HepG2 (cell line): Measurements from ENCODE around the gene EPB41L4A. TPM values are rescaled to one million over a fixed set of nuclear protein-coding genes. Genes with fewer than 3 reads are reported as not detected.

ENCODE experiments used
- ATAC-seq: fragments of 200-7000 bp; cut with Tn5 transposase; 3 replicates; pipeline ENCODE4 v1.9.1; 2020; ENCODE audit warnings: mild to moderate bottlenecking, moderate library complexity
- BruUV-seq: library from RNA; stranded (reverse); fragments of 400-500 nt; replicated peaks from 2 replicates; lab custom pipeline; 2021; lab: Mats Ljungman, UMichigan
- CTCF ChIA-PET: fragments of 300-600 bp; formaldehyde crosslinking; extraction: SDS; loops from one replicate; lab custom pipeline; 2021; ENCODE audit warnings: low total read pairs, inconsistent platforms, low intra/inter-chr PET ratio; lab: Yijun Ruan, JAX
- POLR2A ChIA-PET: fragments of 350-600 bp; sonication (Branson Sonifier 250); formaldehyde crosslinking; loops from one replicate; lab custom pipeline; 2020; ENCODE audit warnings: antibody characterized with exemption, inconsistent platforms; lab: Yijun Ruan, JAX
- DNase-seq: peaks from one replicate; pipeline ENCODE4 v3.0.0-alpha.2; 2015; ENCODE audit warnings: low spot score
- FAIRE-seq: peaks from 3 replicates; lab custom pipeline; 2011; peaks lifted over from hg19 to GRCh38; lab: Jason Lieb, UNC
- H2AFZ ChIP-seq: one replicate; pipeline ENCODE4 v1.6.1; 2011; ENCODE audit warnings: low read length, inconsistent platforms
- H3K27ac ChIP-seq: fragments of 300-600 bp; 3 replicates; pipeline ENCODE4 v1.8.0; 2011; ENCODE audit warnings: mixed run types, mild to moderate bottlenecking, mixed read lengths, low read length, inconsistent platforms; ENCODE audit not compliant: insufficient read depth; ENCODE audit errors: extremely low read length
- H3K27me3 ChIP-seq, 2 experiments: fragments of 200-600 bp in 1 of 2; 2 replicates in 1 of 2; 3 replicates in 1 of 2; pipeline versions ENCODE4 v1.6.0 to v1.8.0; 2011; ENCODE audit warnings: low read length in 2 of 2, mild to moderate bottlenecking in 2 of 2, moderate library complexity in 2 of 2, inconsistent platforms in 1 of 2; ENCODE audit not compliant: insufficient read depth in 2 of 2, control insufficient read depth in 1 of 2
- H3K36me3 ChIP-seq, 2 experiments: fragments of 200-600 bp in 1 of 2; replicated peaks in 1 of 2; 2 replicates in 1 of 2; 3 replicates in 1 of 2; pipeline versions ENCODE4 v1.5.1 to v1.8.0; 2011; ENCODE audit warnings: low read length in 2 of 2, inconsistent platforms in 1 of 2; ENCODE audit not compliant: insufficient read depth in 2 of 2, control insufficient read depth in 1 of 2
- H3K4me1 ChIP-seq: 2 replicates; pipeline ENCODE4 v1.5.1; 2012; ENCODE audit warnings: low read length, inconsistent platforms; ENCODE audit not compliant: insufficient read depth
- H3K4me2 ChIP-seq: 2 replicates; pipeline ENCODE4 v1.6.0; 2011; ENCODE audit warnings: low read depth, low read length, inconsistent platforms
- H3K4me3 ChIP-seq, 3 experiments: fragments of 200-600 bp in 1 of 3; sonication (generic), shearing (Covaris generic) in 1 of 3; replicated peaks in 1 of 3; 2 replicates each; pipeline ENCODE4 v1.5.1; 2011 to 2016; ENCODE audit warnings: low read length in 3 of 3, inconsistent platforms in 2 of 3, low read depth in 2 of 3, mild to moderate bottlenecking in 2 of 3, control low read depth in 1 of 3, mixed read lengths in 1 of 3; ENCODE audit not compliant: insufficient read depth in 1 of 3
- H3K79me2 ChIP-seq: one replicate; pipeline ENCODE4 v1.6.1; 2011; ENCODE audit warnings: low read length, inconsistent platforms; ENCODE audit not compliant: insufficient read depth
- H3K9ac ChIP-seq: 2 replicates; pipeline ENCODE4 v1.6.0; 2011; ENCODE audit warnings: mild to moderate bottlenecking, low read depth, low read length, inconsistent platforms; ENCODE audit not compliant: insufficient read depth
- H3K9me3 ChIP-seq: 2 replicates; pipeline ENCODE4 v1.5.1; 2012; ENCODE audit warnings: mild to moderate bottlenecking, low read length
- H4K20me1 ChIP-seq: 2 replicates; pipeline ENCODE4 v1.6.0; 2011; ENCODE audit warnings: inconsistent platforms, mild to moderate bottlenecking, low read length, moderate library complexity; ENCODE audit not compliant: insufficient read depth
- BHLHE40 ChIP-seq: IDR thresholded peaks from 2 replicates; pipeline ENCODE4 v1.6.1; 2011; ENCODE audit warnings: low read length, improper control_type of control experiment
- FOXA1 ChIP-seq, 2 experiments: fragments of 450-650 bp in 1 of 2; sonication (generic) in 1 of 2; formaldehyde crosslinking in 1 of 2; IDR thresholded peaks; 2 replicates each; pipeline versions ENCODE4 v1.4.0 to v1.6.1; 2016 to 2020; ENCODE audit warnings: missing genetic modification reagents in 1 of 2
- FUBP1 ChIP-seq: sonication (generic); formaldehyde crosslinking; IDR thresholded peaks from 2 replicates; pipeline ENCODE4 v1.5.1; 2020; ENCODE audit warnings: missing genetic modification reagents, mild to moderate bottlenecking, borderline replicate concordance
- KAT8 ChIP-seq: IDR thresholded peaks from 2 replicates; pipeline ENCODE4 v1.6.1; 2016; ENCODE audit warnings: missing genetic modification reagents, missing compliant biosample characterization
- KMT2A ChIP-seq: sonication (generic); formaldehyde crosslinking; IDR thresholded peaks from 2 replicates; pipeline ENCODE4 v1.4.0; 2020; ENCODE audit warnings: missing genetic modification reagents
- NFIB ChIP-seq: sonication (generic); formaldehyde crosslinking; IDR thresholded peaks from 2 replicates; pipeline ENCODE4 v1.9.0; 2021; ENCODE audit warnings: missing genetic modification reagents, mild to moderate bottlenecking, borderline replicate concordance
- PHF21A ChIP-seq: sonication (generic); formaldehyde crosslinking; IDR thresholded peaks from 2 replicates; pipeline ENCODE4 v1.5.0; 2020; ENCODE audit warnings: mild to moderate bottlenecking, missing genetic modification reagents
- SIN3B ChIP-seq: fragments of 150-350 bp; IDR thresholded peaks from 2 replicates; pipeline ENCODE4 v1.6.1; 2014; ENCODE audit warnings: low read length
- ZFYVE20 ChIP-seq: sonication (generic); formaldehyde crosslinking; IDR thresholded peaks from 2 replicates; pipeline ENCODE4 v1.8.0; 2023; ENCODE audit warnings: low read depth, mild to moderate bottlenecking, moderate library complexity, missing genetic modification reagents, borderline replicate concordance
- ZNF232 ChIP-seq: sonication (generic); formaldehyde crosslinking; IDR thresholded peaks from 2 replicates; pipeline ENCODE4 v1.4.0; 2020; ENCODE audit warnings: missing genetic modification reagents, borderline replicate concordance
- whole genome bisulfite sequencing: methylation state at CpG from one replicate; pipeline ENCODE4 v1.1.6; 2017; ENCODE audit warnings: low lambda C conversion rate; 5-methylcytosine and 5-hydroxymethylcytosine counted together
- in situ Hi-C: cut with HindIII; loops from 2 replicates; pipeline ENCODE4 v1.10.0; 2017; ENCODE audit warnings: low pct_unique_long_range_greater_than_20kb; ENCODE audit not compliant: extremely low pct_ligation_motif_present
- intact Hi-C: fragments of 100-400 bp; cut with micrococcal nuclease; formaldehyde crosslinking; loops from one replicate; pipeline ENCODE4 v1.10.0; 2022; ENCODE audit not compliant: unreplicated experiment
- polyA plus RNA-seq, 8 experiments: library from polyadenylated mRNA; depleted of rRNA in 3 of 8; stranded (reverse) in 7 of 8; unstranded in 1 of 8; fragments of >200 nt; fragmentation: Illumina TruSeq in 4 of 8; extraction: Trizol in 4 of 8; gene quantifications; 2 replicates each; pipeline versions ENCODE4 v1.2.1 to v1.2.3, GENCODE V29; 2011 to 2016; ENCODE audit warnings: low read depth in 4 of 8, missing spikeins in 1 of 8, mixed read lengths in 1 of 8; ENCODE audit not compliant: insufficient read depth in 1 of 8
- total RNA-seq, 5 experiments: library from RNA; depleted of rRNA; stranded (reverse); fragments of >200 nt; fragmentation: Illumina TruSeq; extraction: Trizol; gene quantifications; 2 replicates each; pipeline ENCODE4 v1.2.3, GENCODE V29; 2016; ENCODE audit warnings: low read depth in 1 of 5
- TF ChIP-seq, protein P1 (sequence below): IDR thresholded peaks from 2 replicates; pipeline ENCODE4 v1.6.1; 2016; ENCODE audit warnings: low read depth, control low read depth

Gene EPB41L4A
- total and polyA plus RNA-seq, 2 of the 13 experiments (the other 11 are each of a cell fraction or from before 2014, with no cell fraction given), result 0.07 TPM; not detected in 1

- H3K27ac ChIP-seq, result no peak overlapping the region
- no TSS peak for BruUV-seq
- H3K36me3 ChIP-seq, result no peaks in the 10 kb centered on the region
- H3K79me2 ChIP-seq, result no peaks in the 10 kb centered on the region
- CTCF ChIA-PET, result no interaction called here
- no peaks in the 10 kb centered on the region for H4K20me1 ChIP-seq
- intact Hi-C loops (no loop called here), in situ Hi-C loops (no loop called here)
- ATAC-seq, result no peak
- no peak for FAIRE-seq
- TF ChIP-seq, protein P1, sequence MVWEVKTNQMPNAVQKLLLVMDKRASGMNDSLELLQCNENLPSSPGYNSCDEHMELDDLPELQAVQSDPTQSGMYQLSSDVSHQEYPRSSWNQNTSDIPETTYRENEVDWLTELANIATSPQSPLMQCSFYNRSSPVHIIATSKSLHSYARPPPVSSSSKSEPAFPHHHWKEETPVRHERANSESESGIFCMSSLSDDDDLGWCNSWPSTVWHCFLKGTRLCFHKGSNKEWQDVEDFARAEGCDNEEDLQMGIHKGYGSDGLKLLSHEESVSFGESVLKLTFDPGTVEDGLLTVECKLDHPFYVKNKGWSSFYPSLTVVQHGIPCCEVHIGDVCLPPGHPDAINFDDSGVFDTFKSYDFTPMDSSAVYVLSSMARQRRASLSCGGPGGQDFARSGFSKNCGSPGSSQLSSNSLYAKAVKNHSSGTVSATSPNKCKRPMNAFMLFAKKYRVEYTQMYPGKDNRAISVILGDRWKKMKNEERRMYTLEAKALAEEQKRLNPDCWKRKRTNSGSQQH (CRISPR knock-in tag), result no peak
- no peak for TF ChIP-seq BHLHE40
- no peak for TF ChIP-seq ZFYVE20
- TF ChIP-seq FUBP1, result no peak
- no peak for TF ChIP-seq PHF21A (CRISPR knock-in tag)
- no peak for TF ChIP-seq KMT2A (CRISPR knock-in tag)
- TF ChIP-seq ZNF232 (CRISPR knock-in tag), result no peak
- TF ChIP-seq KAT8, result no peak
- TF ChIP-seq NFIB (CRISPR knock-in tag), result no peak
- no peak for TF ChIP-seq FOXA1 (IDR thresholded peaks at IDR 0.05)
- no peak for TF ChIP-seq FOXA1 (CRISPR knock-in tag; IDR thresholded peaks at IDR 0.05)
- TF ChIP-seq SIN3B, result no peak
- TF ChIP-seq, all 625 proteins: peak for 0
- Histone ChIP-seq H3K27me3 (no peaks in the 10 kb centered on the region; a peak in 1 of 5 replicates), H3K9ac (no peak overlapping the region), H3K4me2 (no peak overlapping the region), H3K4me3 (no peak overlapping the region), H3K4me1 (no peaks in the 10 kb centered on the region), H3K9me3 (no peaks in the 10 kb centered on the region), H2AFZ (no peak overlapping the region)
- 4% methylated on average over 2 of the region's 2 CpGs for WGBS
- no peak for DNase-seq
- POLR2A ChIA-PET, result no interaction called here
Measured at GRCh38 chr5:112221128-112221527, 197.9 kb downstream of the EPB41L4A start.
